B cell (primary cell): ENCODE data around the gene DUSP14.

Experiments
- CTCF ChIP-seq: fragments of 200-600 bp; IDR thresholded peaks from one replicate; pipeline ENCODE4 v1.8.0; 2022; ENCODE audit warnings: antibody characterized with exemption, mild to moderate bottlenecking
- EZH2 ChIP-seq: IDR thresholded peaks from 2 replicates; pipeline ENCODE4 v1.6.1; 2012; ENCODE audit warnings: borderline replicate concordance, low read depth, mild to moderate bottlenecking, moderate library complexity, low read length; ENCODE audit not compliant: insufficient read depth, poor library complexity, severe bottlenecking

GRCh38 chr17:37506678-37507077, 17.0 kb downstream of the DUSP14 start:
- TF ChIP-seq CTCF (peak; percentile 27), EZH2 (no peak)
